ENCODE data around the gene SFTPB.
A peak's percentile ranks its signal among the peaks of the same experiment; 100 is the strongest.
"Not testable (repeated sequence)": the region's sequence is repeated elsewhere in the genome, so short reads cannot be mapped to it uniquely, and the experiment has no call there.

The SFTPB gene

DNA sequence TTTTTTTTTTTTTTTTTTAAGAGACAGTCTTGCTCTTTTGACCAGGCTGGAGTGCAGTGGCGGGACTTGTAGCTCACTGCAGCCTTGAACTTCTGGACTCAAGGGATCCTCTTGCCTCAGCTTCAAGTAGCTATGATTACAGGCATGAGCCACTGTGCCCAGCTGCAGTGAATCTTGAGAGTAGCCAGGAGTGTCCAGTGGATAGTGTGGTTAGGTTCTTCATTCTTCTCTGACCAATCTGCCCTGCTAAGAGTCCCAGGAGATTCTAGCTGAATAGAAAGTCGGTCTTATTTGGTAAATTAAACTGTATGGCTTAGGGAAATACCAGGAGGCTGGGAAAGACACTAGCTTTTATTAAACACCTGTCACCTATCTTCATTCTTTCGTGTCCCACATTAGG is 36.7 kb downstream of the SFTPB start:
- no peak overlapping the region for H3K4me3 ChIP-seq (ENCODE audit: low read depth, low read length)
- no peak for DNase-seq (ENCODE audit: low read depth)

- no peak for DNase-seq (ENCODE audit: low read depth)
- no peak overlapping the region for H3K4me3 ChIP-seq (ENCODE audit: low read depth, low read length)
Measured at GRCh38 chr2:85628658-85629057, 39.3 kb downstream of the SFTPB start.

- no peak for DNase-seq (ENCODE audit: low read depth)
- no peak overlapping the region for H3K4me3 ChIP-seq (ENCODE audit: low read depth, low read length)
Measured at GRCh38 chr2:85623991-85624390, 44.0 kb downstream of the SFTPB start.

DNA sequence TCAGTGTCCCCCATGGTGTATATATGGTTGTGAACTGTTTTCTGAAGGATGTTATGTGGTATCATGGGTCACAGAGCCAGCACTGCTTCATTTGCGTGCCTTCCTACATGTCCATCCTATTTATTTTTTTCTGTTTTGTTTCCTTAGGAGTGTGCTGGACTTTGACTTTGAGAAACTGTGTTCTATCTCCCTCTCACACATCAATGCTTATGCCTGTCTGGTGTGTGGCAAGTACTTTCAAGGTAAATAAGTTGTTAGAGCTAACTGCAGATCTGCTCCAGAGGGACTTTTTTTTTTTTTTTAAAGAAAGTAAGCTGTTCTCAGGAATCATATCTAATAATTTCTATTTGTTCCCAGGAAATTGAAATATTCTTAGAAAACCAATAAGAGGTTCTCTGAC is 46.7 kb downstream of the SFTPB start:
- DNase-seq (ENCODE audit: low read depth) = no peak
- no peak overlapping the region for H3K4me3 ChIP-seq (ENCODE audit: low read depth, low read length)

DNA sequence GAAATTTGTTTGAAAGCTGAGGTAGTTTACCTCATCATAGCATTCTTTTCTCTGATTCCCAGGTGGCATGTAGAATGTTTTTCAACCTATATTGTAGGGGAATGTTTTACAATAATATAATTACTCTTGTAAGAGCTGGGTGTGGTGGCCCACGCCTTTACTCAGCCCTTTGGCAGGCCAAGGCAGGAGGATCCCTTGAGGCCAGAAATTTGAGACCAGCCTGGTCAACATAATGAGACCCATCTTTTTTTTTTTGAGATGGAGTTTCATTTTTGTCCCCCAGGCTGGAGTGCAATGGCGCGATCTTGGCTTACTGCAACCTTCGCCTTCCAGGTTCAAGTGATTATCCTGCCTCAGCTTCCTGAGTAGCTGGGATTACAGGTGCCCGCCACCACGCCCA is 48.4 kb downstream of the SFTPB start:
- DNase-seq (ENCODE audit: low read depth) = no peak
- no peak overlapping the region for H3K4me3 ChIP-seq (ENCODE audit: low read depth, low read length)

DNA sequence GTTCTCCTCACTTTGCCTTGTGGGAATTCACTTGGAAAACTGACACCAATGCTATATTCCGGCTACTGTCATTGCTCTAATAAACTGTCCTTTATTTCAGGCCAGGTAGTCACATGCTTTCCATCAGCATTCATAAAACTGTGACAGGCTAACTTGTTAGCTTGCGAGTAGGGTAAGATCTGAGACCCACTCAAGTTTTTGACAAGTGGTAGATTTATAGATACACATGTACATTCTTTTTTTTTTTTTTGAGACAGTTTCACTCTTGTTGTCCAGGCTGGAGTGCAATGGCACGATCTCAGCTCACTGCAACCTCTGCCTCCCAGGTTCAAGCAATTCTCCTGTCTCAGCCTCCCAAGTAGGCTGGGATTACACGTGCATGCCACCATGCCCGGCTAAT is 50.3 kb downstream of the SFTPB start:
- not testable (repeated sequence) for DNase-seq (ENCODE audit: low read depth); H3K4me3 ChIP-seq (ENCODE audit: low read depth, low read length)

GRCh38 chr2:85615413-85615728 is 52.6 kb downstream of the SFTPB start:
- H3K4me3 ChIP-seq (ENCODE audit: low read depth, low read length) = no peak overlapping the region
- no peak for DNase-seq (ENCODE audit: low read depth)

DNA sequence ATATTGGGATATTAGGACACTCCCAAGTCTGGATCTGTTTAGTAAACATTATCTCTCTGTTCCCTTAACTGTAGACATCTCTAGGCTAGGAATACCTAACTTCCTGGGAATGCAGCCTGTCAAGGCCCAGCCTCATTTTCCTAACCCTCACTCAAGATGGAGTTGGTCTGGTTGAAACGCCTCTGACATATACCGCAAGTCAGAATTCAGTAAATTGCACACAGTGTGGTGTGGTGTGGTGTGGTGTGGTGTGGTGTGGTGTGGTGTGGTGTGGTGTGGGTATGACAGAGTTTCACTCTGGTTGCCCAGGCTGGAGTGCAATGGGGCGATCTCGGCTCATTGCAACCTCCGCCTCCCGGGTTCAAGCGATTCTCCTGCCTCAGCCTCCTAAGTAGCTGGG is 53.2 kb downstream of the SFTPB start:
- H3K4me3 ChIP-seq (ENCODE audit: low read depth, low read length); DNase-seq (ENCODE audit: low read depth): not testable (repeated sequence)

- H3K4me3 ChIP-seq (ENCODE audit: low read depth, low read length) = no peak overlapping the region
- no peak for DNase-seq (ENCODE audit: low read depth)
Measured at GRCh38 chr2:85613717-85614515, 54.1 kb downstream of the SFTPB start.

DNA sequence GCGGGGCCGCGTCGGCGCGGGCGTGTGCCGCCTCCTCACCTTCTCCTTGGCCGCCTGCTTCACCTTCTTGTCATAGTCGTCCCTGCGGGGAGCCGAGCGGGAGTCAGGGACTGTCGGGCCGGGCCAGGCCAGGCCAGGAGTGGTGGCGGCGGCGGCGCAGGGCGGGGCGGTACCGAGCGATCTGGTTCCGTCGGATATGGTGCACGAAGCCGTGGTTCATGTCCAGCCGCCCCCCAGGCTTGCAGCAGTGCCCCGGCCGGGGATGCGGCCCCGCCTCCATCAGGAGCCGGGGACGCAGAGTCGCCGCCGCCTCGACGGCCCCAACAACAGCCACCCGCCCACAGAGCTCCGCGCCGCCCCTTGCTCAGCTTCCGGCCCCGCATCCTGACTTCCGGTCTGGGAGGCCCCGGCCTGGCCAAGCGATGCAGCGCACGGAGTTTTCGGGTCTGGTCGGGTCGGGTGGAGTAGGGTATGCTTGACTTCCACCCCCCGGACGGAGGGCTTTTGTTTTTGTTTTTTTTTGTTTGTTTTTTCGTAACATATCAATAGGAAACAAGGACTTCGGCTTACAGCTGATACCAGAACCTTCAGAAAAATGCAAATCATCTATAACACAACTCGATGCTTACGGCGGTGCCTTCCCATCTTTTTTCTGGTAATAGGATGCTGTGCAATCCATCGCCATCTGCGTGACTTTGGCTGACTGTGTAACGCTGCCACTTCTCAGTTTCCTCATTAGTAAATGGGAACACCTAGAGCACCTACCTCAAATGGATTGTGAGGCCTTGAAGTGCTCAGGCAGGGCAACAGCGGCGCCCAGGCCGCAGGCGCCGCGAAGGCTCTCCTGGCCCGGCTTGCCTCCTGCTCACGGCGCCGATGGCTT is 56.1 kb downstream of the SFTPB start, which contains the start of gene C2orf68:
C2orf68 (minus strand) TSS at position 362 of the 883 bp plus-strand sequence; CDS start at position 280, 82 bp downstream.
- DNase-seq (ENCODE audit: low read depth) = peak; percentile 60
- H3K4me3 ChIP-seq (ENCODE audit: low read depth, low read length) = peak within 1 kb of the TSS; percentile 81

DNA sequence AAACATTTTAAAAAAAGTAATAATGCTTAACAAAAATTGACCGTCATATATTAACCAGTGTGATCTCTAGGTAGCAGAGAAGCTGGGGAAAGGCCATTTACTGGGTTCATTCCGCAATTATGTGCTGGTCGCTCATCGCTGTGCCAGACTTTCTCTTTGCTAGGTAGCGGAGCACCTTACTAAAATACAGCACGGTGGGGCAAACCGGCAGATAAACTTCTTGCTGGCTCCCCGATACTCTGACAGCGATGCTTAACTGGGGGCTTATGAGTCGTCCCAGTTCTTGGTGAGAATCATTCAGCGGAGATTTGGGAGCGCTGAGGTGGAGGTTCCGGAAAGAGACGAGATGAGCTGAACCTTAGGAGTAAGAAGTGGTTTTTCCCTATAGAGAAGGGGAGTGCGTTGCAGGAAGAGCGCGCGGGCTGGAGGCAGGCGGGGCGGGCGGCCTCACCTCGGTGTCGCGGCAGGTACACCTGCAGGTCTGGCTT is 56.7 kb downstream of the SFTPB start:
- H3K4me3 ChIP-seq (ENCODE audit: low read depth, low read length) = peak overlapping the region; percentile 81
- DNase-seq (ENCODE audit: low read depth) = no peak

Data from skeletal muscle cell (primary cell).